Measurements from ENCODE around the gene OVOL2. TPM values are rescaled to one million over a fixed set of nuclear protein-coding genes. Genes with fewer than 3 reads are reported as not detected.

Gene OVOL2
- total and polyA plus RNA-seq, 3 donors from 2014 or later: 4.8 to 22.7 (median 7.2) TPM

- intact Hi-C loops (cut with DNase I; ENCODE audit: low total_unique reads): no loop called here
- WGBS, 2 donors: 33 to 34% methylated on average over 6 of the region's 6 CpGs
Measured at GRCh38 chr20:18005990-18006364, 51.7 kb downstream of the OVOL2 start.

GRCh38 chr20:18005170-18005989 lies 52.3 kb downstream of the OVOL2 start:
- no peak overlapping the region for H3K4me3 ChIP-seq
- H3K27me3 ChIP-seq: no peaks in the 10 kb centered on the region
- no peaks in the 10 kb centered on the region for H3K36me3 ChIP-seq (ENCODE audit: low read depth, missing control alignments)
- intact Hi-C loops (cut with DNase I; ENCODE audit: low total_unique reads): no loop called here
- DNase-seq: no peak
- H3K9me3 ChIP-seq: no peaks in the 10 kb centered on the region
- peak overlapping the region in 1 of 2 donors; percentile 53 for H3K27ac ChIP-seq
- WGBS, 2 donors: 67 to 78% methylated on average over 21 of the region's 21 CpGs
- TF ChIP-seq POLR2A (IDR thresholded peaks at IDR 0.05): no peak
- peaks cover 26% of the 10 kb centered on the region for H3K4me1 ChIP-seq

More at GRCh38 chr20:18005990-18006364, 51.7 kb downstream of the OVOL2 start:
- Histone ChIP-seq H3K4me1 (peaks cover 26% of the 10 kb centered on the region), H3K4me3 (no peak overlapping the region), H3K9me3 (no peaks in the 10 kb centered on the region), H3K27me3 (no peaks in the 10 kb centered on the region), H3K27ac (peak overlapping the region in 1 of 2 donors; percentile 53), H3K36me3 (ENCODE audit: low read depth, missing control alignments) (no peaks in the 10 kb centered on the region)
- TF ChIP-seq CTCF (IDR thresholded peaks at IDR 0.05) (no peak), POLR2A (IDR thresholded peaks at IDR 0.05) (no peak)
- DNase-seq: no peak

GRCh38 chr20:18004384-18005031 lies 53.2 kb downstream of the OVOL2 start:
- Histone ChIP-seq H3K9me3 (no peaks in the 10 kb centered on the region), H3K4me1 (peaks cover 26% of the 10 kb centered on the region), H3K36me3 (ENCODE audit: low read depth, missing control alignments) (no peaks in the 10 kb centered on the region), H3K4me3 (no peak overlapping the region), H3K27ac (no peak overlapping the region), H3K27me3 (no peaks in the 10 kb centered on the region)
- TF ChIP-seq POLR2A (IDR thresholded peaks at IDR 0.05) (no peak), CTCF (IDR thresholded peaks at IDR 0.05) (no peak)
- DNase-seq: no peak
- 82 to 86% methylated on average over 6 to 8 of the region's 8 CpGs for WGBS, 2 donors
- intact Hi-C loops (cut with DNase I; ENCODE audit: low total_unique reads): no loop called here

- intact Hi-C loops (cut with DNase I; ENCODE audit: low total_unique reads): no loop called here
- no peaks in the 10 kb centered on the region for H3K9me3 ChIP-seq
- H3K27ac ChIP-seq: no peak overlapping the region
- no peak overlapping the region for H3K4me3 ChIP-seq
- DNase-seq: no peak
- no peaks in the 10 kb centered on the region for H3K36me3 ChIP-seq (ENCODE audit: low read depth, missing control alignments)
- H3K27me3 ChIP-seq: no peaks in the 10 kb centered on the region
- peaks cover 26% of the 10 kb centered on the region for H3K4me1 ChIP-seq
- WGBS, 2 donors: 54 to 69% methylated on average over 5 of the region's 5 CpGs
- no peak for TF ChIP-seq CTCF (IDR thresholded peaks at IDR 0.05)
- TF ChIP-seq POLR2A (IDR thresholded peaks at IDR 0.05): no peak
Measured at GRCh38 chr20:18003897-18004296, 53.8 kb downstream of the OVOL2 start.

- 60 to 73% methylated on average over 10 of the region's 10 CpGs for WGBS, 2 donors
- H3K27ac ChIP-seq: no peak overlapping the region
- peaks cover 16% of the 10 kb centered on the region for H3K4me1 ChIP-seq
Measured at GRCh38 chr20:18001131-18001921, 56.4 kb downstream of the OVOL2 start.

More at GRCh38 chr20:18001131-18001921, 56.4 kb downstream of the OVOL2 start:
- Histone ChIP-seq H3K4me3 (no peak overlapping the region), H3K9me3 (no peaks in the 10 kb centered on the region), H3K36me3 (ENCODE audit: low read depth, missing control alignments) (no peaks in the 10 kb centered on the region), H3K27me3 (no peaks in the 10 kb centered on the region)
- DNase-seq: peak; percentile 71
- intact Hi-C loops (cut with DNase I; ENCODE audit: low total_unique reads): no loop called here
- TF ChIP-seq CTCF (IDR thresholded peaks at IDR 0.05): no peak
- no peak for TF ChIP-seq POLR2A (IDR thresholded peaks at IDR 0.05)
